HG03196 (cell line): ENCODE measurements around the gene THY1.
"Not testable (repeated sequence)": the region's sequence is repeated elsewhere in the genome, so short reads cannot be mapped to it uniquely, and the experiment has no call there.

Experiments used
- ATAC-seq: cut with Tn5 transposase; IDR thresholded peaks from one replicate; pipeline ENCODE4 v1.9.1; 2021; ENCODE audit not compliant: unreplicated experiment

The THY1 gene

DNA sequence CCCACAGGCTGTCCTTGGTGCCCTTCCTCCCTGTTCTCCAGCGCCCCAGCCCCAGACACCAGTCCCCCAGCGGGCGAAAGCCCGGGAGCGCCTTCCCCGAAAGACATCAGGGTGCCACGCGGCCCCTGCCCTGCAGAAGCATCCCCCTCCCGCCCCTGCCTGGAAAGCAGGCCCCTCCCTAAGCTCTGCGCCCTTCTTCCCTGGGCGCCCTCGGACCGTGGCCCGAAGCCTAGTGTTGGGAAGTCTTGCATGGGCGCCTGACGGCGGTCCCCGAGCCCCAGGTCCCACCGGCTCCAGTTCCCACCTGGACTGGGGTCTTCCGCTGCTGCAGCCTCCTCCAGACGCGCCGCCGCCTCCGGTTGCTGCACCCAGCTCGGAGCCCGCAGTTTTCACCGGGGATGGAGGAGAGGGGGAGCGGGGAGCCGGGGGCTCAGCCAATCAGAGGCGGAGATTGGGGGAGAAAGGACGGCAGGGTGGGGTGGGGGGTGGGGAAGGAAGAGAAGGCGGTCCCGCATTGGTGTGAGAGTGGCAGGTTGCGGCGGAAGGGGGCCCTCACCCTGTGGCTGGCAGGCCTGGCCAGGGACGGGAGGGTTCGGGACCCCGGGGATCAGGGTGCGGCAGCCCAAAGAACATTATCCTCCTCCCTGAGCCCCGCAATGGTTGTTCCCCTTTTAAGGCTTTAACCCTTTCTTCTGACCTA, at the start of gene THY1:
Gene THY1 (minus strand): TSS at position 364 of the 700 bp plus-strand sequence. CDS start 2,267 bp downstream, outside the sequence.
- no peak for ATAC-seq

DNA sequence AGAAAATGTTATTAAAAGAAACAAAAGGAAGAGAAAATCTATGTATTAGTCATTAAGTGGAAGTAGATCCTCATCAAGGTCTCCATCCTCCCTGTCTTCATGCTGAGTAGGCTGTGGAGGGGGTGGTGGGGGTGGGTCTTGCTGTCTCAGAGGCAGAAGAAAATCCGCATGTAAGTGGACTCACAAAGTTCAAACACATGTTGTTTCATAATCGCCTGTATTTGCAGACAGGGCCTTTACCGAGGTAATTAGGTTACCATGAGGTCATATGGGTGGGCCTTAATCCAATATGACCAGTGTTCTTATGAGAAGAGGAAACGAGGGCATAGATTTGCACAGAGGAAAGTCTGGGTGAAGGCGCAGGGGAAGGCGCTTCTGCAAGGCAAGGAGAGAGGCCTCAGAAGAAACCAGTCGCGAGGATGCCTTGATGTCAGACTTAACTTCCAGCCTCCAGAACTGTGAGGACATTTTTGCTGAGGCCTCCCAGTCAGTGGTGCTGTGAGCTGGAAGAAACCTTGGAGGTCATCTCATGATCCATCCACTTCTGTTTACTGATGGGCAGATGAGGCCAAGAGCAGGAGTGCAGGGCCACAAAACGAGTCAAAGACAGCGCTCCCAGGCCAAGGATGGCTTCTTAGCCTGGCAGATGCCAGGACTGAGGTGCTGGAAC, 49.3 kb upstream of the THY1 start:
- ATAC-seq: no peak

DNA sequence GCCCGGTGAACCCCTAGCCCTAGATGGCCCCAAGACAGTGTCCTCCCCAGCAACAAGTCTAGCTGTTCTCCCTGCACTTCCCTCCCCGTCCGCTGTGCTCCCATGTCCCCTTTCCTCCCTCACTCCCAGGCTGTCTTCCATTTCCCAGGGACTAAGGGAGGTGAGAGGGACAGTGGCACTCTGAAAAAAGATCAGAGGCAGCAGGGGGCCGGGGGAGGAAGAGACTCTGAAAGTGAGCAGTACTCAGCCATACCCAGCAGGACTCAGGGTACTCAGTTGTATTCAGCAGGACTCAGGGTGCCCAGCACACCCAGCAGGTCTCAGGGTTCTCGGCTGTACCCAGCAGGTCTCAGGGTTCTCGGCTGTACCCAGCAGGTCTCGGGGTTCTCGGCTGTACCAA, 48.4 kb upstream of the THY1 start:
- no peak for ATAC-seq

DNA sequence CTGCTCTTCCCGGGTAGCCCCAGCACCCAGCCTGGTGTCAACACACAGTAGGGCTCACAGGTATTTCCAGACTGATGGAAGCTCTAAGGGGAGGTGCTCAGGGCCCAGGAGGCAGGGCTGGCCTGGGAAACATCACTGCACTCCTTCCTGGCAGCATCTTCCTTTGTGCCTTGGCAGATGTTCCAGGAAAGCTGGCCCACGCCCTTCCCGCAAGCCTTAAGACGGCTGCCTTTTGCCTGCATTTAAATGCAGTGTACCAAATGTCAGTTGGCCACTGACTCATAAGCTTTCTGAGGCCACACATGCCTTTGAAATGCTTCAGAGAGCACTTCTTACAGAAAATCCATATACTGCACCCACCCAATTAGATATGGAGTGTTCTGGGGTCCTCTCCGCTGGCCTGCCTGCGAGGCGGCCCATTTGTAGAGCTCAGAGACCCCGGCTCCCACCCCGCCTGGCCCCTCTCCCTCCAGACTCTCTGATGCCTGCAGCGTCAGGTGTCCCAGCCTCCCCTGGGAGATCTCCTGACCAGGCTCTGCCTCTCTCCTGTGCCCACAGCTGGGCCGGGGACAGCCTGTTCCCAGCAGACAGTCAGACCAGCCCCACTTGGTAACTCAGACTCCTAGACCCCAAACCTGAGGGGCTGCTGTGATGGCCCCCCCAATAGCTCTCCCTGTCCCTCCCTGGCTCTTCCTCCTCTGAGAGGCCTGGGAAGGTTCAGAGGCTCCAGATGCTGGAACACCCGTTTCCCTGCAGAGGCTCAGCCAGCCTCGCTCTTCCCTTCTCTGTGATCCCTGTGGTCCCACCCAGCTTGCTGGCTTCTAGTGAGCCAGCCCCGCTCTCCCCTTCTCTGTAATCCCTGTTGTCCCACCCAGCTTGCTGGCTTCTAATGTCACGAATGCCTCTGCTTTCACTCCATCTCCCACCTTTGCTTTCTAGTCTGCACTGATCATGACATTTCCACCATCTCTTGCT, 47.6 kb upstream of the THY1 start:
- ATAC-seq: no peak

DNA sequence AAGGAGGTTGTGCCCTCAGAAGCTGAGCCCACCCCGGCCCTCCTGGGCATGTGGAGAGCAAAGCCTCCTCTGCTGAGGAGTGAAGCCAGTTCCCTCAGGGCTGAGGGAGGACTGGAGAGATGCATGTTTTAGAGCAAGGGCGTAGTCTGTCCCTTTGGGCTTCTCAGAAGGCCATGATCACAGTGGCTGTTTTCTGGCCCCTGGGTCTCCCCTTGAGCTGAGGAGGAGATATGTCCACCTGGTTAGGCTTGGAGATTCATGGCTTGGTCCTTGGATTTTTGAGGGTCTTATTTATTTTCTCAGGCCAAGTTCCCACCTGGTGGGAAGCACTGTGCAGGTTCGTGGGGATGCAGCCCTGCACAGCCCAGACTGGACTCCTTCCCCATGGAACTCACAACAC, 46.5 kb upstream of the THY1 start:
- no peak for ATAC-seq

DNA sequence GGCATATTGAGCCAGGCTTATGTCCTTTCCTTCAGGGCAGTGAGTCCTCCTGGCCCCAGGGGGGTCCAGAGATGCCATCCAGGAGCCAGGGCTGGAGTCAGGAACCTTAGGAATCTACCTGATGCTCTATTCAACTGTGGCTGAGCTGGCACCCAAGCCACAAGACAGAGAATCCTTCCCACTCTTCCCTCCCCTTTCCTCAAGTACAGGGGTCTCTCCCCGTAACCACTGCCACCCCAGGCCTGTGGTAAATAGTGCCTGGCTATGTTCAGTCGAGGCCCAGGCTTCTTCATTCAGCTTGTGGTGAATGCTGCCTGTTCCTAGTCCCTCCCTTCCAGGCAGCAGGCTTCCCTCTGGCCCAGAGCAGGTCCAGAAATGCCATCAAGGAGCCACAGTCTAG, 45.5 kb upstream of the THY1 start:
- no peak for ATAC-seq

DNA sequence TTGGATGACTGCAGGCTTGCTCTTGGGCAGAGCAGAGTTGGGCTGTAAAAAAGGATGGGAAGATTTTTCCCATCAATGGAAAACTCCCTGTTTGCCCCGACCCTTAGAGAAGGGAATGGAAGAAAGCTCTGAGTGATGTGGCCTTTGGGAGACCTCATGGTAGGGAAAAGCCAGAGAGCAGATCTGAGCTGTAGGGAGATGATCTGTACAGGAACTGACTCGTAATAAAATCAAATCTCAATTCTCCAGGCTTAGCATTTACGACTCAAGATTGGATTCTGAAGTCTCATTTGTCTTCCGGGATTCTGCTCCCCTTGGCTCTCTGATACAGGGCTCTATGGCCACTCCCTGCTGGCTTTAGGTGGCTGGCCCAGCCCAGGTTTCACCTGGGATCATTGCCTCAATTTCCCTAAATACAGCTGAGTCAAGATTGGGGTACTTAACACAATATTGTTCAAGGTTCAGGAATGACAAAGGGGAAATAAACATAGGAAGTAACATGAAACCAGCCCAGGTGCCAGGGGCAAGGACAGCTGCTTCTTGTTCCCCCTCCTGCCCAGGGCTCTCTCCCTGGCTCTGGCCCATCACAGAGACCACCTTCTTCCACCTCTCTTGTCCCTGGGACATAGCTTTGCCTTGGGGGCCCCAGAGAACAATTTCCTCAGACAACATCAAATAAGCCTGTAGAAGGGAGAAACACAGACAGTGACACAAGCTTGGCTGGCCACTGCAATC, 38.4 kb upstream of the THY1 start:
- no peak for ATAC-seq

DNA sequence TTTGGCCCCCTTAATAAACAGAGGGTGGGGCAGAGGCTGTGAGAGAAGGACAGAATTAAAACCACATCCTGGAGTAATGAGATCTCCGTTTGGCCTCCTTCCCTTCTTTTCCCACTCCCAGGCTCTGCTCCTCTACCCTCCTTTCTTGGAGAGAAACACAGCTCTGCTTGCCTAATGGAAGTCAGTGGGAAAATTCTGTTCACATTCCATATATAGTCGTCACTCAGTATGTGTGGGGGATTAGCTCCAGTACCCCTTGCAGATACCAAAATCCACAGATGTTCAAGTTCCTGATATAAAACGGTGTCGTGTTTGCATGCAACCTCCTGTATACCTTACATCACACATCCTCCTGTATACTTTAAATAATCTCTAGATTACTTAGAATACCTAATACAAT, 37.6 kb upstream of the THY1 start:
- ATAC-seq: no peak

DNA sequence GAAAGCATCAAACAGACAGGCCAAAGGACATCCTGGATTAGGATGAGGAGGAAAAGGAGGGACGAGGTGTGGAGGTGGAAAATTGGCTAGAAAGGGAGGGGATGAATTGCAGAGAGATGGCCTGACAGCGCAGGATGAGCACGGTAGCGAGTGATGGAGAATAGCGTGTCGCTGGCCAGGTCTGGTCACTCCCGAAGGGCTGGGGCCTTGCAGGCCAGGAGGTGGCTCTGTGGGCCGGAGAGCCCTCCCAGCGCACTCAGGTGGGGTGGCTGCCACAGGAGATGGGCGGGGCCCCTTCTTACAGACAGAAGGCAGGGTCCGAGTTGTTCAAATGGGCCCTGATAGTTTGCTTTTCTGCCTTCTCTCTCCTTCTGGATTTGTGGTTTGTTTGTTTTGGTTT, 37.1 kb upstream of the THY1 start:
- no peak for ATAC-seq

DNA sequence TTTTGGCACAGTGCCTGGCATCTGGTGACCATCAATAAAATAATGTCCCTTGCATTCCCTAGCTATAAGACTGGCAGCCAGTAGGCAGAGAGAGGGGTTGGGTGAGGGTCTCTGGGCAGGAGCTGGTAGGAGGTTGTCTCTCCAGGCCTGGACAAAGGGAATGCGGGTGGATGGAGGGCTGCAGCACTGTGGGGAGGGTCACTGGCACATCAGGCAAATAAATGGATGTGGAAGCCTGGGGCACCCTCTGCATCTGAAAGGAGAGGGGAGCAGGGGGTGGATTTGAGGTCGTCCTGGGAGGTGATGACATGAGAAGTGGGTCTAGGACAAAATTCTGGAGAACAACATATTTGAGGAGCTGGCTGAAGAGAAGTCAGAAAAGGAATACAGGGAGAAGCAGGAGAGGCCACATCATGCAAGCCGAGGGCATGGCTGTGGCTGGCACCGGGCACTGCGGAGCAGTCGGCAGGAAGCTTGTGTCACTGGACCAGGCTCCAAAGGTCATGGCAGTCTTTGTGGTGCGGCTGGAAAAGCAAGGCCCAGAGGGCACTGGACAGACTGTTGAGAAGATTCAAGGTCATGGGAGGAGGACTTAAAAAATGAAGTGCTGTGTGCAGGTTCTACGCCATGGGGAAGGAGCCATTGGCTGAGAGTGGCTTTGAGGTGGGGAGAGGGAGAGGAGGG, 36.5 kb upstream of the THY1 start:
- no peak for ATAC-seq

DNA sequence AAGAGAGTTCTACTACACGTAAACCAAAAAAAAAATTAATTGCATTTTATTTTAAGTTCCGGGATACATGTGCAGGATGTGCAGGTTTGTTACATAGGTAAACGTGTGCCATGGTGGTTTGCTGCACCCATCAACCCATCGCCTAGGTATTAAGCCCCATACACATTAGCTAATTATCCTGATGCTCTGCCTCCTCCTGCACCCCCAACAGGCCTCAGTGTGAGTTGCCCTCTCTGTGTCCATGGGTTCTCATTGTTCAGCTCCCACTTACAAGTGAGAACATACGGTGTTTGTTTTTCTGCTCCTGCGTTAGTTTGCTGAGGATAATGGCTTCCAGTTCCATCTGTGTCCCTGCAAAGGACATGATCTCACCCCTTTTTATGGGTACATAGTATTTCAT, 32.7 kb upstream of the THY1 start:
- not testable (repeated sequence) for ATAC-seq

DNA sequence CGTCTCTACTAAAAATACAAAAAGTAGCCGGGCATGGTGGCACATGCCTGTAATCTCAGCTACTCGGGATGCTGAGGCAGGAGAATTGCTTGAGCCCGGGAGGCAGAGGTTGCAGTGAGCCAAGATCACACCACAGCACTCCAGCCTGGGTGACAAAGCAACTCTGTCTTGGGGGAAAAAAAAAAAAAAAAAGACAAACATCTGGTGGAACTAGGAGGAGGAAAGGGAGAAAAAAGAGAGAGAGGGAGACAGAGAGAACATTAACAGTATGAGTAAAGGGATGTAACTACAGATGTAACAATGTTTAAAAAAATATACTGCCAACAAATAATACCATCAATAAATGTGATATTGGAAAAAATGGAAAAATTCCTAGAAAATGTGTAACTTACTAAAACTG, 32.3 kb upstream of the THY1 start:
- ATAC-seq: not testable (repeated sequence)

DNA sequence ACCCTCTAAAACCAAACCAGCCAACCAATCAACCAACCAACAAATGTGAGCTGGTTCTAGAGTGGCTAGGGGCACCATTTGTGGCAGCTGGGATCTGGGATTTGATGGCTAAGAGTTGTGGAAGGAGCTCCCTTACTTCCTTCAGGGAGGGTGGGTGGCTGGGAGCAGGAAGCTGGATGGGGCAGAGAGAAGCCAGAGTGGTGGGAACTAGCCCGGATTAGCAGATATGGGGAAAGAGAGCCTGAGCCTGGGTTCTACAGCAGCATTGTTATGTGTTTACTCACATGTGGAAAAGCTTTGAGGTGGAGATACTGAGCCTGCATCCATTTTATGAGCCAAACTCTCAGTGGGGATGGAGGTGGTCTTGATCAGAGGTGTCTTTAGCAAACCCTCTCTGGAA, 30.9 kb upstream of the THY1 start:
- no peak for ATAC-seq

DNA sequence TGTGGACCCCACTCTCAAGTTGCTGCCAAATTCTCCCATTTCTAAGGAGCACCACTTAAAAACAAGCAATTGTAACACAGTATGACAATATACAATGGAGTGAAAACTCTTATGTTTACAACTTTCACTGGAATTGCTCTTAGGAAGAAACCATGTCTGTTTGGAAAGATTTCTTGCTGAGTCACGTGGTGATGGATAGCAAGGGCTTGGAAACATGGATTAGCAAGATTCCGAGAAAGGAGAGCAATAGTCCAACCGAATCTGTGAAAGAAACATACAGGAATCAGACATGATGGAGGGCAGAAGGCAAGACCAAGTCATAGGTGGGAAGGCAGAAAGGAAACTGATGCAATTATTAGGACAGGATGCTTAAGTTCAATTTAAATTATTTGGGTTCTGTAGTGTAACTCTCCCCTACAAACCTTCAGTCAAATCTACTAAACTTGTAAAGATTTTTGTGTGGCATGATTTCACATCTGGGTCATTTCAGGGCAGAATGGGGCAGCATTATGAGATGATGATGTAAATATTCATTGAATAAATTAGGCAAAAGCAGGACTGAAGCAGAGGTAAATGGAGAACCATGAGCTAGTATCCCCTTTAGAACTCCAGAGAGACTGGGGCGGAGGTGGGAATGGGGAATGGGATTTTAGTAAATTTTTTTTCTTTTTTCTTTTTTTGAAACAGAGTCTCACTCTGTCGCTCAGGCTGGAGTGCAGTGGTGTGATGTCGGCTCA, 27.8 kb upstream of the THY1 start:
- ATAC-seq: no peak

DNA sequence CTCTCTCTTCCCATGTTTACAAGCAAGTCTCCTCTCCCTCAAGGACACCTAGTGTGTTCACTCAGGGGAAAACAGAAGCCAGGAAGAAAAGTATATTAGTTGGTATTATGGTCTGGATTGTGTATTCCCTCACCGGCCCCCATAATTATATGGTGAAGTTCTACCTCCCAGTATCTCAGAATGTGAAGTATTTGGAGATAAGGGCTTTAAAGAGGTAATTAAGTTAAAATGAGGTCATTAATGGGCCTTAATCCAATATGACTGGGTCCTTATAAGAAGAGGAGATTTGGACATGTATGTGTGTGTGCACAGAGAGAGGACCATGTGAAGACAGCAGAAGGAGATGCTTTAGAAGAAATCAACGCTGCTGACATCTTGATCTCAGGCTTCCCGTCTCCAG, 26.5 kb upstream of the THY1 start:
- ATAC-seq: no peak

DNA sequence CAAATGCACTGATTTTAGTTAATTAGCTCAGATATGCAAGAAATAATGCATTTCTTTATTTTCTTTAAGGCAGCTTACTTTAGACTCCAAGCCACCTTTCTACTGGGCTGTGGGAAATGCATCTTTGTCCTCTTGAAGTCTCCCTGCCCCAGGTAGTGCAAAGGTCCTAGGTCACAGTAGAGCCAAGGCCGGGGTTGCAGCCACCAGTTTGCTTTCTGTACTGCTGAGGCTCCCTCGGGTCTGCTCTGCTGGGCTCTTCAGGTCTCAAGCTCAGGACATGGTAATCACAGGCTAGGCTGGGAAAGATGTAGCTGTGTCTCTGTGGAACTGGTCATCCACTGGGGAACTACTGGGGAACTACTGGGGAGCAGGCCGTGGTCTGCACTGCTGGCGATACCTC, 25.4 kb upstream of the THY1 start:
- ATAC-seq: no peak

DNA sequence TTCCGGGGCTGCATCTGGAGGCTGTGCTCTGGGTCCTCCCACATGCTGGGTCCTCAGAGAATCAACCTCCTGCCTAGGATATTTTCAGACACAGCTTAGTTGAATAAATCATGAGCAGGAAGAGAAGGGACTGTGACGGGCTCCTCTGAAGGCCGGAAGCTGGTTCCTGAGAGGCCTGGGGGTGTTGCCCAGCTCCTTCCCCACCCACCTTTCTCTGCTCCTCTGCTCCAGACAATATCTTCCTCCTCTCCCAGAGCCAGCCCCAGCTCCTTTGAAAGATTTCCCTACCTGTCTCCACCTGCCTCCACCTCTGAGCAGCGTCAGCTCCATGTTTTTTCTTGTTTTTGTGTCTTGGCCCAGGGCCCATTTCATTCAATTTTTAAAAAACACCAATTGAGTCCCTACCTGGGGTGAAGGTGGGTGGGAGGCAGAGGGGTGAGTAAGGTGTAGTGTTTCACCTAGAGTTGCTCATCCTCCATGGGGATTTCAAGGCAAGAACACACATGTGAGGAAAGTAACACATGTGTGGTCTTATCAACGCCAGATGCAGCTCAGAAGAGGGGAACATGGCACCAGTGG, 24.8 kb upstream of the THY1 start:
- no peak for ATAC-seq

DNA sequence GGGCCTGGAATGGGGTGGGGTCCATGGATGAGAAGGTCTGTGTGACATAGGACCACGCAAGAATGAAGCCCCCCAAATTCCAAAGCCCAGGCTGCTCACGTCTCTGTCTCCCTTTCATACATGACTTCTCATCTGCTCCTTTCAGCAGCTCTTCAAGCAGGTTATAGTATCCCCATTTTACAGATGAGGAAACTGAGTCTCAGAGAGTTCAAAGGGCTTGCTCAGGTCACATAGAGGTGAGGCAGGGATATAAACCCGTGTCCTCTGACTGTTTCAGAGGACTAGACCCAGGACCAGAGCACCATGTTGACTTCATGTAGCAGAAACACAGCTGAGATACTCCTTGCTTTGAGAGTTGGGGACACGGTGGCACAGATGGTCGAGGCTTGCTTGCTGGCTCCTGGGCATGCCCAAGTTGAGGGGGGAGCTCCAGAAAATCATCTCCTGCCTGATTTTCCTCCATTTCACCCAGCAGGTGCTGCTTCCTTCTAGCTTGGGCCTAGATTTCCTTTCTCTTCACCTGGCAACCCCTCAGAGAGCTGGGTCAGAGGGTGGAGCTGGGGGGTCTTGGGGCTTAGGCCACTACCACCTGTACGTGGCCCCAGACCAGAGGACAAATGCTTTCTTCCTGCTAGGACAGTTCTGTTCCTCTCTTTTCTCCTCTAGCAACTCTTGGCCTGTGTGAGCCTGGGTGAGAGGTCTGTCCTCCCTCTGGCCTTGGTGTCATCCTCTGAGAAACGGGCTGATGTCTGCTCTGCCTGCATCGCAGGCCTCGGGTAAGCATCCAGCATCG, 24.1 kb upstream of the THY1 start:
- ATAC-seq: no peak

DNA sequence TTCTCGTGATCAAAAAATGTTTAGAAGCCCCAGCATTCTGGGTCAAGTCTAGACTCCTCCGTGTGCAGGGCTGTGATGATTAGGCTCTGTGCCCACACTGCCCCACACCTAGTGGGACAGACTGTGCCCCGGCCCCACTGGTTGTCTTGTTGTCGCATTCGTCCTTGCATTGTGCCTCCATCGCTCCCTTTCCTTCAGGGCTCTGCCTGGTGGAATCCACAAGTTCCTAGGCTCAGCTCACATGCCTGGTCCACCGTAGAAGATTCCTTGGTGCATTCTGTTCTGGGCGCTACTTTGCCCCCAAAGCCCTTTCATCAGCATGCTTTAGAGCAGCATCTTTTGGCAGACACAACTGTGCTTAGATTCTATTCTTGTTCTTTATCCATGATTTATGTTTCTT, 23.5 kb upstream of the THY1 start:
- no peak for ATAC-seq
